ENCODE results near the gene XRCC1.

DNA sequence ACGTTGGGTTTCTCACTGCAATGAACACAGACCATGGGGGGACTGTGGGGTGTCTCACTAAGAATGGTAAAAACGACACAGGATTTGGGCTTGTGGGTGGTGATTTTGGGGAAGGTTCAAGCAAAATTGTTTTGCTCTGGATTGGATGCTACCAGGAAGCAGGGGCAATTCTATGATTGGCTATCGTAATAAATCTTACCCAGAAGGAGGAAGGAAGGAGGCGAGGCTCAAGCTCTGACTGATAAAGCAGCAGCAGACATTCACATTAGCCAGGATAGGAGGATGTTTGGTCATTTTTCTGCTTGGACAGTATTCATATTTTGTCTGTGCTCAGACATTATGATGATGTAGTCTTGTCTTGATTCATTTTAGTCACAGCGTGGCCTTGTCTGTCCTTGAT lies 22.5 kb upstream of the XRCC1 start:
- TF ChIP-seq CTCF (IDR thresholded peaks at IDR 0.05), result no peak
- no peak for TF ChIP-seq POLR2A (IDR thresholded peaks at IDR 0.05)

Measured in right lobe of liver (tissue), 4 donors.